Heart left ventricle (tissue), 13 donors: Measurements from ENCODE around the gene AGPAT3.

Experiments
- CTCF ChIP-seq, 12 donors: fragments of 200-600 bp; sonication (generic) in 4 of 12; IDR thresholded peaks; one replicate each; pipeline versions ENCODE4 v1.5.0 to v1.8.0; 2018 to 2022; ENCODE audit warnings: antibody characterized with exemption in 12 of 12, mild to moderate bottlenecking in 5 of 12
- POLR2A ChIP-seq, 2 donors: fragments of 450-650 bp; IDR thresholded peaks; one replicate each; pipeline ENCODE4 v1.6.1; 2017; ENCODE audit warnings: antibody characterized with exemption in 2 of 2, mild to moderate bottlenecking in 2 of 2, moderate library complexity in 2 of 2
- donor health status: ischemic (EF 13 %, LVEDD 7.1; RV severe dilation, severe dysfunction).
- donor health status: DM: no; HTN: yes; CAD: no.
- donor health status: DM: no; HTN: no; CAD: no.
- donor health status: ischemic (EF 25% LVEDD 6.9; RV normal size, moderate dysfunction).
- donor health status: ischemic (EF 25% LVEDD 5.7; RV mildly dilated, moderate dysfunction).
- donor health status: ischemic (EF 35%, LVEDD 5.7; RV mildly dilated, moderate dysfunction).
- donor health status: nonischemic (EF 11% LVEDD 7.7; RV severe dilation, severe dysfunction).
- donor health status: DM: yes; HTN: yes; CAD: no.
- donor health status: PGD.
- donor health status: ischemic (EF 29% LVEDD 5.4; RV normal size, mild dysfunction).
- donor health status: nonischemic (EF 23%, LVEDD 6.1; RV moderate dilation, normal function).

GRCh38 chr21:43933199-43933598, 68.2 kb downstream of the AGPAT3 start:
- TF ChIP-seq CTCF (IDR thresholded peaks at IDR 0.05) (no peak), POLR2A (IDR thresholded peaks at IDR 0.05) (no peak)
